Measurements from ENCODE around the gene ADAMTSL1. TPM values are rescaled to one million over a fixed set of nuclear protein-coding genes. Genes with fewer than 3 reads are reported as not detected.

ADAMTSL1 gene
- total and polyA plus RNA-seq, 9 donors = 1.2 to 20.0 (median 6.1) TPM

DNA sequence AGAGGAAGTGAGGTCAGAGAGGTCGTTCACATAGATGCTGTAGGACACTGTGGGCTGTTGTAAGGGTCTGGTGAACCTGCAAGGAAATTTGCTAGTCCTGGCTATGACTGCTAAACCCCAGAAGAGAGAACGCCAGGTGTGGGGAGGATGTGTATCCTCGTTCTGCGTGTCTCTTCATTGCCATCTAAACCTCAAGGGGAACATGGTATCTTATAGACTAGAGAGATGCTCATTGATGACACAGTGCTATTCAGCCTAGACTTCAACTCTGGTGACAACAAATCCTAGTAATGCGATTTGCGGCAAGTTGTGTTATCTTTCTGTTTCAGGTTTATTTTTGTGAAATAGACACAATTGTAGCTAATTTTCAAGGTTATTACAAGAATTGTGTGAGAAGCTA is 140.2 kb downstream of the ADAMTSL1 start:
- Histone ChIP-seq H3K9me3 (no peaks in the 10 kb centered on the region), H3K27me3 (no peaks in the 10 kb centered on the region), H3K27ac (no peak overlapping the region), H3K4me3 (no peak overlapping the region), H3K36me3 (no peaks in the 10 kb centered on the region), H3K4me1 (ENCODE audit: insufficient read depth) (peaks cover 3% of the 10 kb centered on the region)
- TF ChIP-seq, protein P1, sequence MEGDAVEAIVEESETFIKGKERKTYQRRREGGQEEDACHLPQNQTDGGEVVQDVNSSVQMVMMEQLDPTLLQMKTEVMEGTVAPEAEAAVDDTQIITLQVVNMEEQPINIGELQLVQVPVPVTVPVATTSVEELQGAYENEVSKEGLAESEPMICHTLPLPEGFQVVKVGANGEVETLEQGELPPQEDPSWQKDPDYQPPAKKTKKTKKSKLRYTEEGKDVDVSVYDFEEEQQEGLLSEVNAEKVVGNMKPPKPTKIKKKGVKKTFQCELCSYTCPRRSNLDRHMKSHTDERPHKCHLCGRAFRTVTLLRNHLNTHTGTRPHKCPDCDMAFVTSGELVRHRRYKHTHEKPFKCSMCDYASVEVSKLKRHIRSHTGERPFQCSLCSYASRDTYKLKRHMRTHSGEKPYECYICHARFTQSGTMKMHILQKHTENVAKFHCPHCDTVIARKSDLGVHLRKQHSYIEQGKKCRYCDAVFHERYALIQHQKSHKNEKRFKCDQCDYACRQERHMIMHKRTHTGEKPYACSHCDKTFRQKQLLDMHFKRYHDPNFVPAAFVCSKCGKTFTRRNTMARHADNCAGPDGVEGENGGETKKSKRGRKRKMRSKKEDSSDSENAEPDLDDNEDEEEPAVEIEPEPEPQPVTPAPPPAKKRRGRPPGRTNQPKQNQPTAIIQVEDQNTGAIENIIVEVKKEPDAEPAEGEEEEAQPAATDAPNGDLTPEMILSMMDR (IDR thresholded peaks at IDR 0.05) = no peak
- TF ChIP-seq POLR2A (IDR thresholded peaks at IDR 0.05) = no peak
- no peak for DNase-seq
- WGBS, 3 donors = 41 to 73% (median 47%) methylated on average over 6 of the region's 6 CpGs
- intact Hi-C loops (cut with DNase I) = loop anchor here in 1 of 4 donors (10.0 kb wide), 1 partner anchor 359 kb away; no protein-coding TSS in a partner anchor

DNA sequence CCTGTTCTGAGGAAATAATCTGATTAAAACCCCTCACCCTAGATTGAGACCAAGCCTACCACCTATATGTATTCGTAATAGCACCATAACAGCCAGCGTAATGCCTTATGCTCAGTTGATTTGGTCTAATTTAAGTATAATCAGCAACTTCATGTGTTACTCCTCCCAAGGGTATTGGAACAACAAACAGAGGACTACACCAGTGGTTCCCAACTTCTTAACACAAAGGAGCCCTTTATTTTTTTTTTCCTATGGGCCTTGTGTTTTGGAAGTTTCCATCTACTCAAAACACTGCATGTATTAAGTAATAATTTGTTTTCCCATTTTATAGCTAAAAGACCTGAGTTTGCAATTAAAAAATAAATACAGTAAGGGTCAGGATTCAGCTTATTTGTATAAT is 140.7 kb downstream of the ADAMTSL1 start:
- intact Hi-C loops (cut with DNase I) = loop anchor here in 1 of 4 donors (10.0 kb wide), 1 partner anchor 360 kb away; no protein-coding TSS in a partner anchor
- Histone ChIP-seq H3K9me3 (no peaks in the 10 kb centered on the region), H3K36me3 (no peaks in the 10 kb centered on the region), H3K4me3 (no peak overlapping the region), H3K4me1 (ENCODE audit: insufficient read depth) (peaks cover 3% of the 10 kb centered on the region), H3K27ac (no peak overlapping the region), H3K27me3 (no peaks in the 10 kb centered on the region)
- TF ChIP-seq, protein P1 (IDR thresholded peaks at IDR 0.05) = no peak
- TF ChIP-seq POLR2A (IDR thresholded peaks at IDR 0.05) = no peak
- no peak for TF ChIP-seq EP300 (IDR thresholded peaks at IDR 0.05)
- no peak for DNase-seq
- WGBS, 3 donors = 92 to 95% (median 94%) methylated on average over 2 of the region's 2 CpGs

DNA sequence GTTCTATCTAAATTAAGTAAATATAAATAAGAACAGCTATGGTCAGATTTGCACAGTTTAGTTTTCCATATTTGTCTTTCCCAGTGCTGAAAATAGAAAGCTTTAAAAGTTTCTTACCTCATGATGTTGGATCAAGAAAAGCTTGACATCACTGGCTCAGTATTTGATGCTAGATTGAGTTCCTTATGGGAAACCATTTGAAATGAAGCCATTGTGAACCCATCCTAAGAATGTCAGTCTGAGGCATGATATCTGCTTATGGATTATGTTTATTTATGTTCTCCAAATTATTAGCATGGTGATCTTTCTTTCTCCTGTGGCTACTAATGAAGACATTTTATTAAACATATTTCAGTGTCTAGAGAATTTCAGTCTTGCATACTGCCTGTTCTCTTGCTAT is 143.0 kb downstream of the ADAMTSL1 start:
- H3K36me3 ChIP-seq = no peaks in the 10 kb centered on the region

DNA sequence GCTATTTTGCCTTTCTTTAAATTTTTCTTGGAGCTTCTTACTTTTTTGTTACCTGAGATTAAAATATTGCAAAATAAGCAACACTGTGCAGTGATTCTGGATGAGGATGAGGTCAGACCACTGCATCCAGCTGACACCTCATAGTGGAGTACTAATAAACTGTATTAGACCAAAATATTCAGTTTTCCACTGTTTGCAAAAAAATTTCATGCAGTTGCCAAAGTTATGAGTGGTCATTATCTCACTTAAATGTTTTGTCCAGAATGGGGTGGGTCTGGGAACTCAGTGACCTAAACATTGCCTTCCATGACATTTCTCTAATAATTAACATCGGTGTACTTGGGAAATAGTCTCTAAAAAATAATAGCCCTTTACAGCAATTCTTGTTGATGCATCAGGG is 143.8 kb downstream of the ADAMTSL1 start:
- intact Hi-C loops (cut with DNase I) = loop anchor here in 1 of 4 donors (10.0 kb wide), 1 partner anchor 363 kb away; no protein-coding TSS in a partner anchor
- Histone ChIP-seq H3K9me3 (no peaks in the 10 kb centered on the region), H3K4me1 (ENCODE audit: insufficient read depth) (peaks cover 3% of the 10 kb centered on the region), H3K4me3 (no peak overlapping the region), H3K27ac (no peak overlapping the region), H3K27me3 (no peaks in the 10 kb centered on the region), H3K36me3 (no peaks in the 10 kb centered on the region)
- no peak for DNase-seq
- WGBS, 3 donors = 14 to 21% (median 20%) methylated on average over 1 of the region's 1 CpG
- no peak for TF ChIP-seq EP300 (IDR thresholded peaks at IDR 0.05)
- TF ChIP-seq, protein P1 (IDR thresholded peaks at IDR 0.05) = no peak
- TF ChIP-seq POLR2A (IDR thresholded peaks at IDR 0.05) = no peak

More for the DNA sequence above, 143.0 kb downstream of the ADAMTSL1 start:
- no peak for DNase-seq
- intact Hi-C loops (cut with DNase I) = loop anchor here in 1 of 4 donors (10.0 kb wide), 1 partner anchor 362 kb away; no protein-coding TSS in a partner anchor
- no peaks in the 10 kb centered on the region for H3K27me3 ChIP-seq
- TF ChIP-seq POLR2A (IDR thresholded peaks at IDR 0.05) = no peak
- TF ChIP-seq, protein P1 (IDR thresholded peaks at IDR 0.05) = no peak
- TF ChIP-seq EP300 (IDR thresholded peaks at IDR 0.05) = no peak
- H3K9me3 ChIP-seq = no peaks in the 10 kb centered on the region
- H3K27ac ChIP-seq = no peak overlapping the region
- peaks cover 3% of the 10 kb centered on the region for H3K4me1 ChIP-seq (ENCODE audit: insufficient read depth)
- no peak overlapping the region for H3K4me3 ChIP-seq
